Epithelial cell of proximal tubule (primary cell): ENCODE measurements around the gene TC2N. TPM values are rescaled to one million over a fixed set of nuclear protein-coding genes. Genes with fewer than 3 reads are reported as not detected.

ENCODE experiments used
- DNase-seq: peaks from one replicate; pipeline ENCODE4 v3.0.0-alpha.2; 2011; ENCODE audit warnings: low read depth
- H3K4me3 ChIP-seq: 2 replicates; pipeline ENCODE4 v1.5.1; 2011; ENCODE audit warnings: low read depth, mild to moderate bottlenecking, low read length
- total RNA-seq: library from RNA; depleted of rRNA; stranded (reverse); fragments of >200 nt; gene quantifications from 2 replicates; pipeline ENCODE4 v1.2.3, GENCODE V29; 2015
- TF ChIP-seq, protein P1 (sequence below): conservative IDR thresholded peaks from 2 replicates; pipeline ENCODE4 v1.5.1; 2012; ENCODE audit warnings: low read depth, mild to moderate bottlenecking, low read length

TC2N gene
- total RNA-seq, 1 donor from 2014 or later, result 5.1 TPM

DNA sequence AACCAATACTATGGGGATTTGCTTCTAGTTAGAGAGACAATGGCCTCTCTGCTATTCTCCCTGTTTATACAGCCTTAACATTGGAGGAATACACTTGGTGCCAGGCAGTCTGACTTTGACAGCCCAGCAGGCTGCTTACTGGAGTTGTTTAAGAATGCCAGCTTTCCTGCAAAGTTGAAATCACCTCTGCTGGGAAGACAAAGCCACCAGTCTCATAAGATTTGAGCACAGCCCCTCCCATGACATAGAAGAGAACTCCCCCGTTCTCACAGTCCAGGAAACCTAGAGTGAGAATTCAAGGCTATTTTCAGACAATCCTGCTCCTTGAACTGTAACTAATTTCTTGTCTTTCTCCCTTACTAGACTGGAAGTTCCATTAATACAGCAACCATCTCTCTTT lies 114.4 kb downstream of the TC2N start:
- peak; percentile 32 for DNase-seq
- TF ChIP-seq, protein P1, sequence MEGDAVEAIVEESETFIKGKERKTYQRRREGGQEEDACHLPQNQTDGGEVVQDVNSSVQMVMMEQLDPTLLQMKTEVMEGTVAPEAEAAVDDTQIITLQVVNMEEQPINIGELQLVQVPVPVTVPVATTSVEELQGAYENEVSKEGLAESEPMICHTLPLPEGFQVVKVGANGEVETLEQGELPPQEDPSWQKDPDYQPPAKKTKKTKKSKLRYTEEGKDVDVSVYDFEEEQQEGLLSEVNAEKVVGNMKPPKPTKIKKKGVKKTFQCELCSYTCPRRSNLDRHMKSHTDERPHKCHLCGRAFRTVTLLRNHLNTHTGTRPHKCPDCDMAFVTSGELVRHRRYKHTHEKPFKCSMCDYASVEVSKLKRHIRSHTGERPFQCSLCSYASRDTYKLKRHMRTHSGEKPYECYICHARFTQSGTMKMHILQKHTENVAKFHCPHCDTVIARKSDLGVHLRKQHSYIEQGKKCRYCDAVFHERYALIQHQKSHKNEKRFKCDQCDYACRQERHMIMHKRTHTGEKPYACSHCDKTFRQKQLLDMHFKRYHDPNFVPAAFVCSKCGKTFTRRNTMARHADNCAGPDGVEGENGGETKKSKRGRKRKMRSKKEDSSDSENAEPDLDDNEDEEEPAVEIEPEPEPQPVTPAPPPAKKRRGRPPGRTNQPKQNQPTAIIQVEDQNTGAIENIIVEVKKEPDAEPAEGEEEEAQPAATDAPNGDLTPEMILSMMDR, result no peak

DNA sequence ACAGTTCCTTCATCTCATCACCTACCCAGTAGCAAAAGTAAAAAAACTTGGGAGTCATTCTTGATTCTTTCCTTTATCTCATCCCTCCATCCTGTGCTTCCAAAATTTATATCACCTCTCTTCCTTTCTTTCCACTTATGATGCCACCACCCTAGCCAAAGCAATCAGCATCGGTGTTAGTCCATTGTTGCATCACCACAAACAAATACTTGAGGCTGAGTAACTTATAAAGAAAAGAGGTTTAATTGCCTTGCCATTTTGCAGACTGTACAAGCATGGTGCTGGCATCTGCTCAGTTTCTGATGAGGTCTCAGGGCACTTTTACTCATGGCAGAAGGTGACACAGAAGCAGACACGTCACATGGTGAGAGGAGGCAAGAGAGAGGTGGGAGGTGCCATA lies 115.6 kb downstream of the TC2N start:
- no peak overlapping the region for H3K4me3 ChIP-seq
- TF ChIP-seq, protein P1, result no peak
- no peak for DNase-seq

More for the DNA sequence above, 114.4 kb downstream of the TC2N start:
- no peak overlapping the region for H3K4me3 ChIP-seq

DNA sequence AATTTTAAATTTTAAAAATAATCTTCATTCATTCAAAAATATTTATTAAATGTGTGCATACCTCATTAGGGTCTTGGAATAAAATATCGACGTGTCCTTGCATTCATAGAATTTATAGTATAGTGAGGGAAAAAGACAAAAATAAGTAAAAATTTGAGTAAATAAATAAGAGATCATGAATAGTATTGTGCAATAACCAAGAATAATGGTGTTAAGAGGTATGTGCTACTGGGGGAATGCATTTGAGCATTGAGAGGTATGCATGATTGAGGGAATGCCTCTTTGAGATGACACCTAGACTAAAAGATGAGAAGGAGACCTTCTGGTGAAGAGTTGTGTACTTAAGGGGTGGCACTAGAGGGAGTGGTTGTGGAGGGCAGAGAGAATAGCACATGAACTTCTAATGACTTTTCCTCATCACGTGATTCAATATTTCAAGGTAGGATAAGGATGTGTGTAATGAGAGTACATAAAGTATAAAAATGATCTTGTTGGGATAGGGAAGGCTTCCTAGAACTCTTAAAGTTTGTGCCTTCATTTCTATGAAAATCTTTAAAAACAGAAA lies 116.6 kb downstream of the TC2N start:
- DNase-seq, result no peak
- H3K4me3 ChIP-seq, result no peak overlapping the region
- TF ChIP-seq, protein P1, result no peak

DNA sequence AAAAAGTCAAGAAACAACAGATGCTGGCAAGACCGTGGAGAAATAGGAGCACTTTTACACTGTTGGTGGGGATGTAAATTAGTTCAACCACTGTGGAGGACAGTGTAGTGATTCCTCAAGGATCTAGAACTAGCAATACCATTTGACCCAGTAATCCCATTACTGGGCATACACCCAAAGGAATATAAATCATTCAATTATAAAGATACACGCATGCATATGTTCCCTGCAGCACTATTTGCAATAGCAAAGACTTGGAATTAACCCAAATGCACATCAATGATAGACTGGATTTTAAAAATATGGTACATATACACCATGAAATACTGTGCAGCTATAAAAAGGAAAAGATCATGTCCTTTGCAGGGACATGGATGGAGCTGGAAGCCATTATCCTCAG lies 117.5 kb downstream of the TC2N start:
- no peak overlapping the region for H3K4me3 ChIP-seq
- TF ChIP-seq, protein P1, result no peak
- DNase-seq, result no peak

DNA sequence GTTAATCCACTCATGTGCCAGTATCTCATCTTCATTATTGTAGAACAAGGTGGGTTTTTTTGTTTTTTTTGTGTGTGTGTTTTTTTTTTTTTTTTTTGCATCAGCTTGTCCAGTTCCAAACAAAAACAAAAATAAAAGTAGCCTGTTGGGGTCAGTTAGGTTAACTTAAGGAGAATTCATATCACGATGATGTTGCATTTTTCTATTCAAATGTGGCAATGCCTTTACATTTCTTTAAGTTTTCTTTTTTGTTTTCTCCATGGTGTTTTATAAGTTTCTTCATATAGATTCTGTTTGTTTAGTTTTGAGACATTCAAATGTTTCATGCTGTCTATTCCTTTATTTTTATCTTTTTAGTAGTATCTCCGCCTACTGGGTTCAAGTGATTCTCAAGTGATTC lies 119.3 kb downstream of the TC2N start:
- TF ChIP-seq, protein P1, result no peak
- no peak for DNase-seq
- no peak overlapping the region for H3K4me3 ChIP-seq

DNA sequence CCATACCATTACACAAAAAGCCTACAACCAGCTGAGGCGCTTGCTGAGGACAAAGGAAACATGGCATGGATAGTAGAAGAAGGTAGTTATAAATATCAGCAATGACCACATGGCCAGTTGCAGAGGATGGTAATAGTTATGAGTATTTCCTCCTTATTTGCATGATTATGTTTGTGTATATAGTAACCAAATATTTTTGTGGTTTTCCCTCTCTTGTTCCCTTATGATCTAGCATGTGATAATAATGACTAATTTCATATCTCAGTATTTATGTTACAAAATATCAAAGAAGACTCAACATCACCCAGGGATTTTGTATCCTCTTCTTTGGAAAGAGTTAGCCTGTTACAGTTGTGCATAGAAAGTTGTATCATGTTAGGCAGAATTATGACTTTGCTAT lies 122.0 kb downstream of the TC2N start:
- TF ChIP-seq, protein P1, result no peak
- H3K4me3 ChIP-seq, result no peak overlapping the region
- no peak for DNase-seq

DNA sequence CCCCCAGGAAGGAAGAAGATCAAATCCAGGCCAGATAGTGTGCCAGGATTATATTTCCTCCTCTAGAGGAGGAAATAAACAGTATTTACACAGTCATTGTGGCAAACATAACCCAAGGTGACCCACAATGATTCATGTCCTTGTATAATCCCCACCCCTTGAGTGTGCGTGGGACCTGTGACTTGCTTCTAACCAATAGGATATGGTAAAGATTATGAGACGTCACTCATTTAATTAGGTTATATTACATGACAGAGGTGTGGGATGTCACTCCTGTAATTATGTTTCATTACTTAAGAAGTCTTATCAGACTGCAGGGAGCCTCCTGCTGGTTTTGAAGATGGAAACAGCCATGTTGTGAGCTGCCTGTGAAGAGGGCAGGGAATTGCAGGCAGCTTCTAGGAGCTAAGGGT lies 123.3 kb downstream of the TC2N start:
- no peak overlapping the region for H3K4me3 ChIP-seq
- DNase-seq, result no peak
- TF ChIP-seq, protein P1, result no peak
